Testis (tissue), 3 donors: ENCODE data around the gene BBS2. TPM values are rescaled to one million over a fixed set of nuclear protein-coding genes. Genes with fewer than 3 reads are reported as not detected.

Source experiments
- DNase-seq: peaks from one replicate; pipeline ENCODE4 v3.0.0-alpha.2; 2019
- H3K27ac ChIP-seq, 2 donors: fragments of 200-600 bp; sonication (generic); one replicate each; pipeline ENCODE4 v1.5.1; 2019
- H3K27me3 ChIP-seq: fragments of 200-600 bp; sonication (generic); one replicate; pipeline ENCODE4 v1.5.1; 2019
- H3K36me3 ChIP-seq: fragments of 200-600 bp; sonication (generic); one replicate; pipeline ENCODE4 v1.5.1; 2017; ENCODE audit warnings: low read depth; ENCODE audit errors: missing control alignments
- H3K4me1 ChIP-seq: fragments of 200-600 bp; sonication (generic); one replicate; pipeline ENCODE4 v1.5.1; 2019
- H3K4me3 ChIP-seq, 2 donors: fragments of 200-600 bp; sonication (generic); one replicate each; pipeline ENCODE4 v1.5.1; 2017 to 2019
- H3K9me3 ChIP-seq: fragments of 200-600 bp; sonication (generic); one replicate; pipeline ENCODE4 v1.5.1; 2017
- POLR2A ChIP-seq: fragments of 450-650 bp; IDR thresholded peaks from one replicate; pipeline ENCODE4 v1.6.1; 2017; ENCODE audit warnings: antibody characterized with exemption, mild to moderate bottlenecking, moderate library complexity
- WGBS, 2 donors: methylation state at CpG; one replicate each; pipeline ENCODE4 v1.1.5; 2018; 5-methylcytosine and 5-hydroxymethylcytosine counted together
- intact Hi-C: fragments of 100-400 bp; cut with DNase I; formaldehyde crosslinking; loops from one replicate; pipeline ENCODE4 v1.15.1; 2023; ENCODE audit warnings: low total_unique reads
- polyA plus RNA-seq: library from polyadenylated mRNA; stranded (reverse); fragments of 350-450 nt; fragmentation: Illumina TruSeq; extraction: RNeasy Lipid Tissue Mini Kit (QIAGEN cat#74804); gene quantifications from one replicate; pipeline ENCODE4 v1.2.3, GENCODE V29; 2014; ENCODE audit warnings: low read depth, low replicate concordance; ENCODE audit not compliant: insufficient read depth
- total RNA-seq, 2 donors: library from RNA; depleted of rRNA; stranded (reverse); fragments of >200 nt; gene quantifications; one replicate each; pipeline ENCODE4 v1.2.3, GENCODE V29; 2016
- TF ChIP-seq, protein P1 (sequence below), 3 experiments: fragments of 450-650 bp in 2 of 3; fragments of 200-600 bp in 1 of 3; sonication (generic) in 1 of 3; IDR thresholded peaks; one replicate each; pipeline ENCODE4 v1.5.1; 2016 to 2019; ENCODE audit warnings: antibody characterized with exemption in 3 of 3, mild to moderate bottlenecking in 2 of 3, moderate library complexity in 1 of 3

The BBS2 gene
- total and polyA plus RNA-seq, 3 donors from 2014 or later = 70.3 to 83.6 (median 79.8) TPM

DNA sequence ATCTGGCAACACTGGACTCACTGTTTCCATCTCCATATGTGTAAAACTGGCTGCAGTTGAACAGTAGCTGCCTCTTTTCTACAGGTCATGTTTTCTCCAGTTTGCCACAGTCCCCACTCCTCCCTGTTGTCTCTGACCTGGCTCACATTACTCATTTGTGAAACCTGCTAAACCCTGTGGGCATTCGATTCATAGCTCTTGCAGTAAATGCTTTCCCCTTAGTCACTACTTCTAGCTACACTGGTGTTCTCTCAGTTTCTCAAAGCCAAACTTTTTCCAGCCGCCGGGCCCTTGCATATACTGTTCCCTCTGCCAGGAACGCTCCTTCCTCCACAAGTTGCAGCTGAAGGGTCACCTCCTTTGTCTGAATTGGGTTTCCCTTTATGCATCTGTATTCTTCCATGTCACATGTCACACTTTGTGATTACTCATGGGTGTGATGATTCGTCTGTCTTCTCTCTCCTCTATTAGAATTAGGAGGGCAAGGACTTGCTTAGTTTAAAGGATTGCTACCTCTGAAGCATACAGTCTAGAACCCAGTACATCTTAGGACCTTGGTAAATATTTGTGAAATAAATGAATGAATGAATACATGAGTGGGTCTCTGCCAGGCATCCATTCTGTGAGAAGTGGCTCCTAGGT is 30.0 kb upstream of the BBS2 start:
- WGBS, 2 donors = 91 to 95% methylated on average over 5 of the region's 5 CpGs
- H3K4me3 ChIP-seq = no peak overlapping the region
- TF ChIP-seq, protein P1, sequence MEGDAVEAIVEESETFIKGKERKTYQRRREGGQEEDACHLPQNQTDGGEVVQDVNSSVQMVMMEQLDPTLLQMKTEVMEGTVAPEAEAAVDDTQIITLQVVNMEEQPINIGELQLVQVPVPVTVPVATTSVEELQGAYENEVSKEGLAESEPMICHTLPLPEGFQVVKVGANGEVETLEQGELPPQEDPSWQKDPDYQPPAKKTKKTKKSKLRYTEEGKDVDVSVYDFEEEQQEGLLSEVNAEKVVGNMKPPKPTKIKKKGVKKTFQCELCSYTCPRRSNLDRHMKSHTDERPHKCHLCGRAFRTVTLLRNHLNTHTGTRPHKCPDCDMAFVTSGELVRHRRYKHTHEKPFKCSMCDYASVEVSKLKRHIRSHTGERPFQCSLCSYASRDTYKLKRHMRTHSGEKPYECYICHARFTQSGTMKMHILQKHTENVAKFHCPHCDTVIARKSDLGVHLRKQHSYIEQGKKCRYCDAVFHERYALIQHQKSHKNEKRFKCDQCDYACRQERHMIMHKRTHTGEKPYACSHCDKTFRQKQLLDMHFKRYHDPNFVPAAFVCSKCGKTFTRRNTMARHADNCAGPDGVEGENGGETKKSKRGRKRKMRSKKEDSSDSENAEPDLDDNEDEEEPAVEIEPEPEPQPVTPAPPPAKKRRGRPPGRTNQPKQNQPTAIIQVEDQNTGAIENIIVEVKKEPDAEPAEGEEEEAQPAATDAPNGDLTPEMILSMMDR (IDR thresholded peaks at IDR 0.05) = no peak
- no peak for TF ChIP-seq POLR2A
- H3K36me3 ChIP-seq = no peaks in the 10 kb centered on the region
- H3K9me3 ChIP-seq = no peaks in the 10 kb centered on the region
- H3K27me3 ChIP-seq = no peaks in the 10 kb centered on the region
- intact Hi-C loops = no loop called here
- H3K4me1 ChIP-seq = no peaks in the 10 kb centered on the region
- H3K27ac ChIP-seq = no peak overlapping the region
- no peak for DNase-seq

DNA sequence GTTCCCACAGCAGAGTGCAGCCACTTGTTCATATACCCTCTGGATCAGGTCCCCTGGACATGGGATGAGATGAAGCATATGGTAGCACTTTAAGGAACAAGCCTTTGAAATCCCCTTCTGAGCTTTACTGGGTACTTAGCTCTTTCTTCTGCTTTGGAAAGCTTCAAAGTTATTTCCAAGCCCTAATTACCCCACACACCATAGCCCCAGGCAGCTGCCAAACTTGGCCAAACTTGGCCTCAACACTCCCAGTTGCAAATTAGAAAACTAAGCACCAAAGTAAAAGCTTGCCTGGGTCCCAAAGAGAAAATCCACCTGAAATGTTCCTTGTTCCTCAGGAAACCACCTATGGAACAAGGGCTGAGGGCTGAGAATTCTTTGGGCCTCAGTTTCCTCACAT is 29.3 kb upstream of the BBS2 start:
- no peaks in the 10 kb centered on the region for H3K9me3 ChIP-seq
- no peak overlapping the region for H3K27ac ChIP-seq
- H3K36me3 ChIP-seq = no peaks in the 10 kb centered on the region
- DNase-seq = no peak
- no peak overlapping the region for H3K4me3 ChIP-seq
- TF ChIP-seq POLR2A = no peak
- TF ChIP-seq, protein P1 (IDR thresholded peaks at IDR 0.05) = no peak
- no peaks in the 10 kb centered on the region for H3K27me3 ChIP-seq
- intact Hi-C loops = no loop called here
- no peaks in the 10 kb centered on the region for H3K4me1 ChIP-seq

DNA sequence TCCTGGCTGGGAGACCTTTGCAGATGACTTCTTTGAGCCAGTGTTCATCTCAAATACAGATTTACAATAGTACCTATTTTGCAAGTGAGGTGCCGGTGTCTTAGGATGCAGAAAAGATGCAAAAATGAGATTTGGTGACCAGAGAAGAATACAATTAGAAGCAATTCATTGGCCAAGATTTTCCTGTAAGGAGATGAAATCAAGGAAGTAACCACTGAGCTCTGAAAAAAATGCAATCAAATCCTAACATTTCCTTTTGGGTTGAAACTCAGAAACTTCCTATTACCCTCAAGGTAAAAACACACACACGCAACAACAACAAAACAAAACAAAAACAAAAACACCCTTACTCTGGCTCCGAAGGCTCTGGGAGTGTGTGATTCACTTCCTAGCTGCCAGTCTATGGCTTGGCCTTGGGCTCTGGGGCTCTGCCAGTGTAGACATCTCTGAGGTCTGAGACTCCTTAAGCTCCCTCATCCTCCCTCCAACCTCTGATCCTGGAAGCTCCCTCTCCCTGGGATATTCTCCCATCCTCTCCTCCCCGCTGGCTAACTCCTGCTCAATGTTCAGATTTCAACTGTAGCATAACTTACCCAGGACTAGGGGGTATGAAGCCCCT is 28.2 kb upstream of the BBS2 start:
- Histone ChIP-seq H3K4me1 (no peaks in the 10 kb centered on the region), H3K9me3 (no peaks in the 10 kb centered on the region), H3K27ac (no peak overlapping the region), H3K4me3 (no peak overlapping the region), H3K27me3 (no peaks in the 10 kb centered on the region), H3K36me3 (no peaks in the 10 kb centered on the region)
- WGBS, 2 donors = 78 to 80% methylated on average over 4 of the region's 4 CpGs
- intact Hi-C loops = no loop called here
- TF ChIP-seq, protein P1 (IDR thresholded peaks at IDR 0.05) = no peak
- no peak for TF ChIP-seq POLR2A
- DNase-seq = no peak

DNA sequence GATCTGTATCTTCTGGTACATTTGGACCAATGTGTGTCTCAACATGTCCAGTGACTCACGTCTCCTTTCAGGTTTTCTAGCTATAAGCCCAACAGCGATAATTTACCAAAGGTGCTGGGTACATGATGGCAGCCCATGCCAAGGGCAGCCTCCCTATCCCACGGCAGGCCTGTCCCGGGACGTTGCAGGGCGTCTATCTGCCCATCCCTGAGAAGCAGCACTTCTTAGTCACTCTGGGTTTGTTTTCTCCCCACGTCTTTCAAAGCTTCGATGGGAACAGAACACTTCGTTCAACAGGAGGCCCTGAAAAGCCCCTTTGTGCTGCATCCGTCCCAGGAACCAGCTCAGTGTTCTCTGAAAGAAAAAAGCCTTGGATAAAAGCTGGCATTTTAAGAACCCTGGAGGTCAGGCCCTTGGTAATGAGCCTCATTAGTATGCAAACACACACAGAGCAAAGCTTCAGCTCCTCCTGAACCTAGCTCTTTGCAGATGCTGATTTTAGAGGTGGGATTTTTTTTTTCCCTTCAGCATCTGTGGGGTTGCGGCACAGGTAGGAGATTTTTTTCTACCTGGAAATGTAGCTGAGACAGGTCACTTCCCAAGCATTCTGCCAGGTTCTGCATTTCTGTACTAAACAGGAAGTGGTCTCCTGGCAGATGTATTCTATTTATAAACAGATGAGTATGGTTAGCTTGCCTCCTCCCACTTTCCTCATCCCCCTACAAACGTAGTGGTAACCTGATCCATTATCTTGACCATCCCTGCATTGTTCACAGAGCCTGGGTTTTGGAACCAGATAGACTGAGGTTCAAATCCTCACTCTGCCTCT is 27.5 kb upstream of the BBS2 start:
- no peaks in the 10 kb centered on the region for H3K4me1 ChIP-seq
- no peak for DNase-seq
- intact Hi-C loops = no loop called here
- H3K9me3 ChIP-seq = no peaks in the 10 kb centered on the region
- no peaks in the 10 kb centered on the region for H3K36me3 ChIP-seq
- H3K4me3 ChIP-seq = no peak overlapping the region
- H3K27ac ChIP-seq = no peak overlapping the region
- 36 to 52% methylated on average over 12 of the region's 12 CpGs for WGBS, 2 donors
- H3K27me3 ChIP-seq = no peaks in the 10 kb centered on the region
- TF ChIP-seq, protein P1 (IDR thresholded peaks at IDR 0.05) = no peak
- no peak for TF ChIP-seq POLR2A
